B cell (primary cell): ENCODE measurements around the gene RBP3. TPM values are rescaled to one million over a fixed set of nuclear protein-coding genes. Genes with fewer than 3 reads are reported as not detected.

ENCODE experiments used
- ATAC-seq: fragments of 200-7000 bp; cut with Tn5 transposase; one replicate; pipeline ENCODE4 v1.10.0; 2021; ENCODE audit warnings: low read depth, mild to moderate bottlenecking, moderate number of reproducible peaks, moderate library complexity
- CTCF ChIA-PET: fragments of 350-600 bp; sonication (Branson Sonifier 250); formaldehyde crosslinking; loops from one replicate; lab custom pipeline; 2021; ENCODE audit warnings: antibody characterized with exemption, inconsistent platforms; lab: Charles Lee
- POLR2A ChIA-PET: fragments of 350-600 bp; sonication (Branson Sonifier 250); formaldehyde crosslinking; loops from one replicate; lab custom pipeline; 2021; ENCODE audit warnings: antibody characterized with exemption; lab: Charles Lee
- DNase-seq: peaks from one replicate; pipeline ENCODE4 v3.0.0; 2013
- H2AFZ ChIP-seq: 2 replicates; pipeline ENCODE4 v1.6.1; 2012; ENCODE audit warnings: mild to moderate bottlenecking, low read depth, low read length; ENCODE audit not compliant: insufficient read depth, poor library complexity, severe bottlenecking
- H3K27ac ChIP-seq, 2 donors: 1 replicate in 1 of 2; 2 replicates in 1 of 2; pipeline ENCODE4 v1.5.1; 2012 to 2013; ENCODE audit warnings: low read length in 2 of 2, mild to moderate bottlenecking in 2 of 2, moderate library complexity in 1 of 2
- H3K27me3 ChIP-seq, 4 experiments: fragments of 200-600 bp in 1 of 4; sonication (generic) in 1 of 4; replicated peaks in 1 of 4; 1 replicate in 2 of 4; 2 replicates in 2 of 4; pipeline versions ENCODE4 v1.6.1 to v1.7.0; 2013 to 2016; ENCODE audit warnings: low read length in 3 of 4, mild to moderate bottlenecking in 2 of 4, mixed read lengths in 1 of 4, moderate library complexity in 1 of 4; ENCODE audit not compliant: insufficient read depth in 4 of 4, control insufficient read depth in 3 of 4; ENCODE audit errors: control extremely low read depth in 1 of 4
- H3K36me3 ChIP-seq, 2 experiments: replicated peaks in 1 of 2; 1 replicate in 1 of 2; 2 replicates in 1 of 2; pipeline versions ENCODE4 v1.6.1 to v1.7.1; 2013; ENCODE audit warnings: low read length in 1 of 2; ENCODE audit not compliant: insufficient read depth in 2 of 2, control insufficient read depth in 1 of 2; ENCODE audit errors: control extremely low read depth in 1 of 2, extremely low read depth in 1 of 2
- H3K4me1 ChIP-seq, 2 donors: fragments of 200-600 bp in 1 of 2; sonication (generic) in 1 of 2; 1 replicate in 1 of 2; 2 replicates in 1 of 2; pipeline versions ENCODE4 v1.5.1 to v1.6.1; 2013 to 2017; ENCODE audit warnings: low read length in 2 of 2; ENCODE audit not compliant: control insufficient read depth in 2 of 2, insufficient read depth in 2 of 2
- H3K4me2 ChIP-seq: replicated peaks from 2 replicates; pipeline ENCODE3; 2012; ENCODE audit warnings: mild to moderate bottlenecking, low read depth, low read length; ENCODE audit not compliant: poor library complexity, severe bottlenecking
- H3K4me3 ChIP-seq, 5 experiments: fragments of 200-600 bp in 1 of 5; sonication (generic) in 1 of 5; 1 replicate in 3 of 5; 2 replicates in 2 of 5; pipeline versions ENCODE4 v1.5.1 to v1.7.0; 2011 to 2016; ENCODE audit warnings: low read length in 4 of 5, mild to moderate bottlenecking in 4 of 5, low read depth in 2 of 5, control low read depth in 1 of 5, moderate library complexity in 1 of 5; ENCODE audit not compliant: insufficient read depth in 1 of 5; ENCODE audit errors: control extremely low read depth in 1 of 5, extremely low read depth in 1 of 5
- H3K79me2 ChIP-seq: fragments of 200-600 bp; sonication (generic); one replicate; pipeline ENCODE4 v1.6.0; 2016; ENCODE audit warnings: low read length; ENCODE audit not compliant: control insufficient read depth, insufficient read depth
- H3K9ac ChIP-seq: fragments of 200-600 bp; sonication (generic); 2 replicates; pipeline ENCODE4 v1.6.1; 2017; ENCODE audit warnings: mild to moderate bottlenecking, low read length, moderate library complexity
- H3K9me3 ChIP-seq, 3 donors: one replicate each; pipeline versions ENCODE4 v1.6.1 to v1.7.1; 2013; ENCODE audit warnings: low read length in 2 of 3; ENCODE audit not compliant: control insufficient read depth in 2 of 3, insufficient read depth in 1 of 3; ENCODE audit errors: control extremely low read depth in 1 of 3
- H4K20me1 ChIP-seq: 2 replicates; pipeline ENCODE4 v1.6.0; 2012; ENCODE audit warnings: mild to moderate bottlenecking, low read length; ENCODE audit not compliant: insufficient read depth, control insufficient read depth, poor library complexity, severe bottlenecking
- H3K27ac Mint-ChIP-seq: one replicate; pipeline ENCODE4 v1.8.0; 2021; ENCODE audit warnings: mixed read lengths
- H3K27me3 Mint-ChIP-seq: one replicate; pipeline ENCODE4 v1.8.0; 2021; ENCODE audit warnings: mixed read lengths
- H3K4me1 Mint-ChIP-seq: one replicate; pipeline ENCODE4 v1.8.0; 2021; ENCODE audit warnings: mixed read lengths
- H3K4me3 Mint-ChIP-seq: one replicate; pipeline ENCODE4 v1.8.0; 2021; ENCODE audit warnings: mixed read lengths
- H3K9me3 Mint-ChIP-seq: one replicate; pipeline ENCODE4 v1.8.0; 2022; ENCODE audit warnings: mixed read lengths; ENCODE audit not compliant: insufficient read depth
- CTCF ChIP-seq: fragments of 200-600 bp; IDR thresholded peaks from one replicate; pipeline ENCODE4 v1.8.0; 2022; ENCODE audit warnings: antibody characterized with exemption, mild to moderate bottlenecking
- EZH2 ChIP-seq: IDR thresholded peaks from 2 replicates; pipeline ENCODE4 v1.6.1; 2012; ENCODE audit warnings: borderline replicate concordance, low read depth, mild to moderate bottlenecking, moderate library complexity, low read length; ENCODE audit not compliant: insufficient read depth, poor library complexity, severe bottlenecking
- WGBS: methylation state at CpG from one replicate; pipeline ENCODE4 v1.1.5; 2013; ENCODE audit warnings: missing lambda C conversion rate; ENCODE audit not compliant: insufficient coverage; 5-methylcytosine and 5-hydroxymethylcytosine counted together
- intact Hi-C: fragments of 100-400 bp; cut with micrococcal nuclease; formaldehyde crosslinking; loops from one replicate; pipeline ENCODE4 v1.10.0; 2022
- polyA plus RNA-seq: library from polyadenylated mRNA; depleted of rRNA; stranded (reverse); fragments of >200 nt; gene quantifications from 2 replicates; pipeline ENCODE4 v1.2.3, GENCODE V29; 2012
- total RNA-seq, 2 donors: library from RNA; stranded (reverse); fragments of 120-200 nt in 1 of 2; gene quantifications; 1 replicate in 1 of 2; 2 replicates in 1 of 2; pipeline versions ENCODE4 v1.2.3 to v1.2.4, GENCODE V29; 2013 to 2022

RBP3 gene
- total and polyA plus RNA-seq, 2 donors (not counting 1 experiment from before 2014, with no cell fraction given), result not detected

- Histone ChIP-seq H3K27me3 (peaks cover 0 to 6% (median 0%) of the 10 kb centered on the region in 4 experiments), H2AFZ (no peak overlapping the region), H4K20me1 (no peaks in the 10 kb centered on the region), H3K9me3 (no peaks in the 10 kb centered on the region), H3K9ac (no peak overlapping the region), H3K4me1 (no peaks in the 10 kb centered on the region), H3K79me2 (no peaks in the 10 kb centered on the region), H3K36me3 (no peaks in the 10 kb centered on the region), H3K27ac (no peak overlapping the region), H3K4me3 (no peak overlapping the region), H3K4me2 (no peak overlapping the region)
- Mint-ChIP-seq H3K27me3 (peaks cover 3% of the 10 kb centered on the region), H3K9me3 (no peaks in the 10 kb centered on the region), H3K27ac (no peak overlapping the region), H3K4me1 (no peaks in the 10 kb centered on the region), H3K4me3 (no peak overlapping the region)
- POLR2A ChIA-PET, result no interaction called here
- DNase-seq (no peak), ATAC-seq (no peak)
- intact Hi-C loops, result no loop called here
- TF ChIP-seq CTCF (no peak), EZH2 (no peak)
- WGBS, result 89% methylated on average over 6 of the region's 11 CpGs
- CTCF ChIA-PET, result no interaction called here
Observed at GRCh38 chr10:47370015-47370767, 22.0 kb downstream of the RBP3 start.

GRCh38 chr10:47370878-47371277 lies 22.7 kb downstream of the RBP3 start:
- H3K27ac Mint-ChIP-seq, result no peak overlapping the region
- 89% methylated on average over 5 of the region's 7 CpGs for WGBS
- CTCF ChIA-PET, result no interaction called here

More at GRCh38 chr10:47370878-47371277, 22.7 kb downstream of the RBP3 start:
- TF ChIP-seq EZH2 (no peak), CTCF (no peak)
- Mint-ChIP-seq H3K4me1 (no peaks in the 10 kb centered on the region), H3K9me3 (no peaks in the 10 kb centered on the region), H3K4me3 (no peak overlapping the region), H3K27me3 (peaks cover 9% of the 10 kb centered on the region)
- Histone ChIP-seq H3K4me1 (no peaks in the 10 kb centered on the region), H3K36me3 (no peaks in the 10 kb centered on the region), H3K4me2 (no peak overlapping the region), H3K27me3 (peaks cover 0 to 7% (median 0%) of the 10 kb centered on the region in 4 experiments), H4K20me1 (no peaks in the 10 kb centered on the region), H3K9me3 (no peaks in the 10 kb centered on the region), H3K4me3 (no peak overlapping the region), H2AFZ (no peak overlapping the region), H3K9ac (no peak overlapping the region), H3K79me2 (no peaks in the 10 kb centered on the region), H3K27ac (no peak overlapping the region)
- POLR2A ChIA-PET, result no interaction called here
- intact Hi-C loops, result no loop called here
- ATAC-seq (no peak), DNase-seq (no peak)
